ENCODE measurements around the gene ZNF132.
"Not testable (repeated sequence)": the region's sequence is repeated elsewhere in the genome, so short reads cannot be mapped to it uniquely, and the experiment has no call there.

ZNF132 gene

DNA sequence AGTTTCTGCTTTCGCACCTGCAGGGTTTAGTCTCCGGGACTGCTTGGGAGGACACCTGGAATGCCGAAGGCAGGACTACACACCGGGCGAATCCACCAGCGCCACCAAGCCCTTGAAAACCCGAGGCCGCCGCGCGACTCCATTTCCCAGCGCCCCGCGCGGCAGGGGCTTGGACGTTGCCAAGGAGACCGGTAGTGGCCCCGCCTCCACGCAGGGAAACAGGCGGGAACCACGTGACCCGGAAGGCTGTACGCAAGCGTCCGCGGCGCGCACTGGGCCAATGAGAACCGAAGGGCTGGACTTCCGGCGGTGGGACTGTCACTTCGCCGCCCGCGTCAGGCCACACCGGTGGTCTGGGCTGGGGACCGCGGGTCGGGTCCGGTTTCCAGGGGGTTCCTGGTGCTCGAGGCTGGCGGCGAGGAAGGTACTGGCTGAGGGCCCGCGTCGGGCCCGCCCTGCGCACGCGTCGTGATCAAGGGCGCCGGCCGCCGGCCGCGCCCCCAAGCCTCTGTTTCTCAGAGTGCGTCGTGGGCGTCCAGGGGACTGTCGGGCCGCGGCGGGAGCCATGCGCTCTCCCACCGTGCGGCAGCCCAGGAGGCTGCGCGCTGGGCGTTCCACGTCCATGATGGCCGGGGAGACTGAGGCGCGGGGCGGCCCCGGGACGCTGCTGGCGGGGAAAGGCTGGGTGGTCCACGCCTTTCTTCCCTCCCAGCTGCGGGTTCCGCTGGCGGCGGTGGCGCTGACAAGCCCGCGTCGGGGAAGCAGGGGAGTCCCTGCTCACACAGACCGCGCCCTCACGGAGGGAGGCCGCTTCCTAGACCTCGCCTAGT, 27.0 kb upstream of the ZNF132 start, which contains the start of gene ZNF324:
ZNF324 (plus strand) TSS at position 321 of the 830 bp plus-strand sequence. CDS start 2,106 bp downstream, outside the sequence.
- peak; percentile 86 for DNase-seq (ENCODE audit: low read depth)

- no peak for DNase-seq (ENCODE audit: low read depth)
Observed at GRCh38 chr19:58466089-58466759, 26.3 kb upstream of the ZNF132 start.

DNA sequence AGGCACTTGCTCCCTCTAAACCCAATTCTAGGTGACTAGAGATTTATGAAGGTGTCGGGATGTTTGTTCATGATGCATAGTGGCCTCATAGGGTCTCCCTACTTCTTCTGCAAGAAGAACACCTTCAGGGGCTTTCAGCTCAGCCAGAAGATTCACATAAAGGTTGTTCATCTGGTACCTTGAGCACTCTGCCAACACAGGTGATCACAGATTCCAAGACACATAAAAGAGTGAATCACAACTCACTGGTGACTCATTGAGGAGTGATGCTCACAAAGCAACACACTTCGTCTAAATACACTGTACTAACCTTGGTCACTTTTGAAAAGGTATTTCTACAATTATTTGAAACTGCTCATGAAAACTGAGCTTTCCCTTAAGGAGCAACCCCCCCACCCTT, 20.1 kb upstream of the ZNF132 start:
- DNase-seq (ENCODE audit: low read depth), result no peak

DNA sequence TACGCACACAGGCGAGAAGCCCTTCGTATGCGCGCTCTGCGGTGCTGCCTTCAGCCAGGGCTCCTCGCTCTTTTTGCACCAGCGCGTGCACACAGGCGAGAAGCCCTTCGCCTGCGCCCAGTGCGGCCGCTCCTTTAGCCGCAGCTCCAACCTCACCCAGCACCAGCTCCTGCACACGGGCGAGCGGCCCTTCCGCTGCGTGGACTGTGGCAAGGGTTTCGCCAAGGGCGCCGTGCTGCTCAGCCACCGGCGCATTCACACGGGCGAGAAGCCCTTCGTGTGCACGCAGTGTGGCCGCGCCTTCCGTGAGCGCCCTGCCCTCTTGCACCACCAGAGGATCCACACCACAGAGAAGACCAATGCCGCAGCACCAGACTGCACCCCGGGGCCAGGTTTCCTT, 16.2 kb upstream of the ZNF132 start:
- no peak for DNase-seq (ENCODE audit: low read depth)

GRCh38 chr19:58455306-58455705, 15.4 kb upstream of the ZNF132 start:
- no peak for DNase-seq (ENCODE audit: low read depth)

- DNase-seq (ENCODE audit: low read depth), result no peak
Observed at GRCh38 chr19:58453743-58454142, 13.8 kb upstream of the ZNF132 start.

DNA sequence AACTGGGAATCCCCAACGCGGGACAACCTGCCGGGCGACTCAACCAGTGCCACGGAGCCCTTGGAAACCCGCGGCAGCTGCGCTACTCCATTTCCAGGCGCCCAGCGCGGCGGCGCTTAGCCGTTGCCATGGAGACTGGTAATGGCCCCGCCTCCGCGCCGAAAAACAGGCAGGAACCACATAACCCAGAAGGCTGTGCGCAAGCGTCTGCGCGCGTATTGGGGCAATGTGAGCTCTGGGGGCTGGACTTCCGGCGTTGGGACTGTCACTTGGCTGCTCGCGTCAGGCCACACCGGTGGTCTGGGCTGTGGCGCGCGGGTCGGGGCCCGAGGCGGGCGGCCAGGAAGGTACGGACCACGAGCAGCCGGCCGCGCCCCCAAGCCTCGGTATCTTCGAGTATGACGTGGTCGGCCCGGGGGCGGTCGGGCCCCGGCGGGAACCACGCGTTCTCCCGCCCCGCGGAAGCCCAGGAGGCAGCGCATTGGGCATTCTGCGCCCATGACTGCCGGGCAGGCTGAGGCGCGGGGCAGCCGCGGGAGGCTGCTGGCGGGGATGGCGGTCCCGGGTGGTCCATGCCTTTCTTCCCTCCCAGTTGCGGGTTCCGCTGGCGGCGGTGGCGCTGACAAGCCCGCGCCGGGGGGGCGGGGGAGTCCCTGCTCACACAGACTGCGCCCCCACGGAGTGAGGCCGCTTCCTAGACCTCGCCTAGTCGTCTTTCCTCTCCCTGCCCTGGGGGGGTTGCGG, 11.6 kb upstream of the ZNF132 start, which contains the start of gene ZNF324B:
ZNF324B (plus strand) TSS at position 265 of the 744 bp plus-strand sequence. CDS start 2,080 bp downstream, outside the sequence.
- DNase-seq (ENCODE audit: low read depth), result peak; percentile 88

DNA sequence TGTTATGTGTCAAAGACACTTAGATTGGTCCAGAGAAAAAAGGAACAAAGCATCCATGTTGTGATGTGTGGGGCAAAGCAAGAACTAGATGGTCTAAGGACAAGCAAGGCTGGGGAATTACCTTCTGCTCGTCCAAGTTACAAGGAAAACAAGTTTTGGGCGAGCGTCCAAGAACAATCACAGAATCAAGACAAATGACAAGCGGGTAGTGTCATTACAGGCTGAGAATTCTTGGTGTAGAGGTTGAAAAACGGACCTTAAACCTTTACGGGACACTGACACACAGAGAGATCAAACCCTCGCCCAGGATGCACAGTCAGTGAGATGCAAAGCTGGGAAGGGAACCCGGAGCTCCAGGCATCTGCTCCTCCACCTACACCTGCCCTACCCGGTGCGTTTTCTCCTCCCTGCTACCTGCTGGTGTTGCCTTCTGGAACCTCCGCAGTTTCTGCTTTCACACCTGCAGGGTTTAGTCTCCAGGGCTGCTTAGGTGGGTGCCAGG, 11.0 kb upstream of the ZNF132 start:
- no peak for DNase-seq (ENCODE audit: low read depth)

DNA sequence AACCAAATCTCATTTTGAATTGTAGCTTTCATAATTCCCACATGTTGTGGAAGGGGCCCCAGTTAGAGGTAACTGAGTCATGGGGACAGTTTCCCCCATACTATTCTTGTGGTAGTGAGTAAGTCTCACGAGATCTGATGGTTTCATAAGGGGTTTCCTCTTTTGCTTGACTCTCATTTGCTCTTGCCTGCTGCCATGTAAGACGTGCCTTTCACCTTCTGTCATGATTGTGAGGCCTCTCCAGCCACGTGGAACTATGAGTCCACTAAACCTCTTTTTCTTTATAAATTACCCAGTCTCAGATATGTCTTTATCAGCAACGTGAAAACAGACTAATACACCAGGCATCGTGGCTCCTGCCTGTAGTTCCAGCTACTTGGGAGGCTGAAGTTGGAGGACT, 10.0 kb upstream of the ZNF132 start:
- DNase-seq (ENCODE audit: low read depth), result not testable (repeated sequence)

DNA sequence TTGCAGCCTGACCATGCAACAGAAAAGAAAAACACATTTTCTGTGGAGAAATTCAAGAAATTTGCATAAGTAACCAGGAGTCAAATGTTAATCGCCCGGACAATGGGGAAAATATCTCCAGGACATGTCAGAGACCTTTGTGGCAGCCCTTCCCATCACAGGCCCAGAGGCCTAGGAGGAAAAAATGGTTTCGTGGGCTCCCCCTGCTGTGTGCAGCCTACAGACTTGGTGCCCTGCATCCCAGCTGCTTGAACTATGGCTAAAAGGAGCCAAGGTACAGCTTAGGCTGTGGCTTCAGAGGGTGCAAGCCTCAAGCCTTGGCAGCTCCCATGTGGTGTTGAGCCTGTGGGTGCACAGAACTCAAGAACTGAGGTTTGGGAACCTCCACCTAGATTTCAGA, 8.9 kb upstream of the ZNF132 start:
- DNase-seq (ENCODE audit: low read depth), result not testable (repeated sequence)

DNA sequence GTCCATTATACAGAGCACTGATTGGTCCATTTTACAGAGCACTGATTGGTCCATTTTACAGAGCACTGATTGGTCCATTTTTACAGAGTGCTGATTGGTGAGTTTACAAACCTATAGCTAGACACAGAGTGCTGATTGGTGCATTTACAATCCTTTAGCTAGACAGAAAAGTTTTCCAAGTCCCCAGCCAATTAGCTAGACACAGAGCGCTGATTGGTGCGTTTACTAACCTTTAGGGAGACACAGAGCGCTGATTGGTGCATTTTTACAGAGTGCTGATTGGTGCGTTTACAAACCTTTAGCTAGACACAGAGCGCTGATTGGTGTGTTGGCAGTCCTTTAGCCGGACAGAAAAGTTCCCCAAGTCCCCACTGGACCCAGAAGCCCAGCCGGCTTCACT, 3.0 kb upstream of the ZNF132 start:
- DNase-seq (ENCODE audit: low read depth), result not testable (repeated sequence)

DNA sequence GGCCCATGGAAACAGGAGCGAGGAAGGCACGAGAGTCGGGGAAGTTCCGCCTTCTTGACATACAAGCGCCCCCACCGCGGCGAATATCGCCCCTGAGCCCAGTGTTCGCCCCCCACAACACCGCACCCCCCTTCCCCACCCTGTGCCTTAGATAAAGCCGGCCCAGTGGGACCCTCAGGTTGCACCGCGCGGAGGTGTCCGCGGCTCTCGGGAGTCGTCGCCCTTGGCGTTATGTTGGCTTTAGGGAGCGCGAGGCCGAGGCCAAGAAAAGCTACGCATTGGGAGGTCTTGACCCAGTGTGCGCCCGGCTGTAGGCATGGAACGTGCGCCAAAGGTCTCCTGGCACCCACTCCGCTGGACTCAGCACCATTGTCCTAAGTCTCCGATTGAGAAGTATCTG, 603 bp upstream of the ZNF132 start:
- no peak for DNase-seq (ENCODE audit: low read depth)

GRCh38 chr19:58434217-58434616, 5.7 kb downstream of the ZNF132 start:
- DNase-seq (ENCODE audit: low read depth), result no peak

DNA sequence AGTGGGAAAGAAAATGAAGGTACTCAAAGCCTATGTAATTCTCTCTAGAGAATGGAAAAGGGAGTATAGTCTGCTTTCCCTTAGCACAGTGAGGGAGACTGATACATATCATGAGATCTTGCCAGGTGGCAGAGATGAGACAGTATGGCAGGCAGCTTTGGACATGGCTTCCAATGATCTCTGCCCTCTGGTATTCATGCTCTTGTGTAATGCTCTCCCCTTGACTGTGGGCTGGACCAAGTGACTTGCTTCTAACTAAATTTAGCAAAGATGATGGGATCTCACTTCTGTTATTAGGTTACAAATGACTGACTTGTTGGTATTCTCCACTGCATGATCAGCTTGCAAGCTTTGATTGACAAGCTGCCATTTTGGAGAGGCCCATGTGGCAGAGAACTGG, 10.2 kb downstream of the ZNF132 start:
- no peak for DNase-seq (ENCODE audit: low read depth)

DNA sequence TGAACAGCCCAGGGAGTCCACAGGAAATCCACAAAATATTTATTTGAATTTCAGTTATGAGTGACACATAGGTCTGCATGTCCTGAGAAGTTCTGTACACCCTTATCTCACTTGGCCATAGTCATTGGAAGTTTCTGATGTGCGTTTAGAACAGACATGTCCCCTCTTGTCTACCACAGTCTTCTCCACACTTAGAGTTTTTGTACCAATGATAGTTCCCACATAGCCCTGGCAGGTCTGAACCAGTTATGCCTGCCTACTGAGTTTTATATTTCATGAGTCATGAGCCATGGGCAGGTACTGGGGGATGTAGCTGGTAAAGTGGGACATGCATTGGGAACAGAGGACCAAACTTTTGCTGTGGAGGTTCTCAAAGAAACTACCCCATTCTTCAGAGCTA, 11.3 kb downstream of the ZNF132 start:
- no peak for DNase-seq (ENCODE audit: low read depth)

- no peak for DNase-seq (ENCODE audit: low read depth)
Observed at GRCh38 chr19:58417071-58417470, 22.9 kb downstream of the ZNF132 start.

DNA sequence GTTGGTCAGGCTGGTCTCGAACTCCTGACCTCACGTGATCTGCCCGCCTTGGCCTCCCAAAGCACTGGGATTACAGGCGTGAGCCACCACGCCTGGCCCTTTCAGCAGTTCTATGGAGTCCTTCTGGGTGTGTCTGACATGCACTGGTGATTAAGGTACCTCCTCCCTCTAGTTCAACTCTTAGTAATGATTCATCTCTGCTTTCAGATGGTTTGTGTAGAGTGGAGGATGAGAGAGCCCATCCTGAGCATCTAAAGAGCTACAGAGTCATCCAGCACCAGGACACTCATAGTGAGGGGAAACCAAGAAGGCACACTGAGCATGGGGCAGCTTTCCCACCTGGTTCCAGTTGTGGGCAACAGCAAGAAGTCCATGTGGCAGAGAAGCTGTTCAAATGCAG, 23.3 kb downstream of the ZNF132 start:
- no peak for DNase-seq (ENCODE audit: low read depth)

DNA sequence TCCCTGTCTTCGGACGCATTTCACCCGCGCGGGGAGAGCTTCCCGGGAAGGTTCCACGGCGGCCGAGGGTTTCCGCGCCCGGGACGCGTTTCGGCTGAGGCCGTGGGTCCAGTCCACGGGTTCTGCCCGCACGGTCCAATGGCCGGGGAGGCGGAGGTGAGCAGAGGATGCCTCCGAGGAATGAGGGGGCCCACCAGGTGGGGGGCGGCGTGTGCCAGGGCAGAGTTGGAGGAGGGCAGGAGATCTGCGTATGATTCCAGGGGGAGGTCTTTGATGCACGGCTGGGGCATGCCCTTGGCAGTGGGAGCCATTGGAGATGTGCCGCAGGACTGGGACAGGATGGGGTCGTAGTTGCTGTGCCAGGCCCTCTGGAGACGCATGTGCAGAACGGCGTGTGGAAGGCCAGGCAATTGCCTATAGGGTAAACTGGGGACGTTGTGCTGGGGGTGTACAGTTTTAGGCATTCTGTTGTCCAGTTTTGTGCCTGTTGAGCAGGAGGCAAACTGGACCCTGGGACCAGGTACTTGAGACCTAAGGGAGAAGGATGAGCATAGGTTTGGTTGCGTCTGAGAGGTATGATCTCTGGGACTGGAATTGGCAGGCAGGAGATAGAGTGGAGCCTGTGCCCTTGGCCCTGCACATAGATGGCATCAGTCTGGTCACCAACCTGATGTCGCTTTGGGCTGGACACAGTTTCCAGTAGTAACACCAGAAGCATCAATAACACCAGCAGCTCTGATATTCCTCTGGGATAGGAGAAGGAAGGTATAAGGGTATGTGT, 30.8 kb downstream of the ZNF132 start:
- DNase-seq (ENCODE audit: low read depth), result no peak

DNA sequence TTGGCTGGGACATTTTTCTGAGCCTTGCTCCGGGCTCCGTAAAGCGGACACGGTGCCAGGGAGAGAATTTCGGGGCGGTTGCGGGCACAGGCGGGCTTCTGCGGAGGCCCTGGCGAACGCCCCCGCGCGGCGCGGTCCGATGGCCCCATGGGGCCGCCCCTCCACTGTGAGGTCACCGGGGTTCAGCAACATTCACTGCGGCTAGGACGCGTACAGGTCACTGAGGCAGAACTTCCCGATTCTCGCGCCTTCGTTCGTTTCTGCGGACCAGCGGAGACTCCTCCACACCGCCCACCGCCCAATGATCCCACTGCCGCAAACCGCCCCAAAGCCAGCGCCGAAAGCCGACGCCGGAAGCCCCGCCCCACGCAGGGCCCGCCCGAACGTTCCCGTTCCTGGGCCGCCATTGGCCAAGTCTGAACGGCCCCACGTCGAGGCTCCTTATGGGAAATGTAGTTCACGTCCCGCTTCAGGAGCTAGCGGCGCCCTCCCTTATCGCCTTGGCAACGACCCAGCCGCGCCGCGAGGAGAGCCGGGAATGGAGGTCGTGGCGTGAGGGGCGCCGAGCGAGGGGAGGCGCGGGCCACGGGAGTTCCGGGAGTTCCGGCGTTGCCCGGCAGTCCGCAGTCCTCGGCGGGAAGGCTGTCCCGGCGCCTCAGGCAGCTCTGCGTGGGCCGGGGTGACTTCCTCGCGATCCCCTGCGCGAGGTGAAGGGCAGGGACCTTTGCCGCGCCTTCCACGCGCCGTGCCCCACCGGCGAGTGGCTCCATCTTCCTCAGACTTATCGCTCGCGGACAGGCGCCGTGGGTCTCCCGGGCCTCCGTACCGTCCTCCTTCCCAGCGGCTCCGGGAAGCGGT, 31.6 kb downstream of the ZNF132 start, which contains the start of gene ZNF584:
ZNF584 (plus strand) TSS at position 498 of the 858 bp plus-strand sequence. CDS start 499 bp downstream, outside the sequence.
- peak; percentile 81 for DNase-seq (ENCODE audit: low read depth)

DNA sequence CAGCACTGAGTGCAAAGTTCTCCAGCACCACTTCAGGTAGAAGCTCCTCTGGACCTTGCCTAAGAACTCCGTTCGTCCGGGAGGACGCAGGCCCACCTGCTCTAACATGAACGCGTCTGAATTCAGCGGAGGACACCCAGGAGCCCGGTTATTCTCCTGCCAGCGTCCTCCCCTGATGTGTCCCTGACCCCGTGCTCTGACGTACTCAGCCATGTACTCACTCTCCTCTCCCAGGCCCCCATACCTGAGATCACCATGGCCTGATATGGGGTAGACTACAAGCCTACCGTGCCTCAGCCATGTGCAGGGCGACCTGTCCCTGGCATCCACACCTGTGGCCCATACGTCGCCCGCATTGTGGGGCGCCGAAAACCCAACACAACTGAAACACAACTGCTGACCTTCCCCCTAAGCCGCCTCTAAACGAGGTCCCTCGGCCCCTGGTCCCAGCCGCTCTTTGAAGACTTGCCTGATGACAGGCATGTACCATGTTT, 32.2 kb downstream of the ZNF132 start:
- no peak for DNase-seq (ENCODE audit: low read depth)

Measured in GM04504 (cell line).